Activated CD4-positive, alpha-beta T cell treated with anti-CD3 and anti-CD28 coated beads, Interleukin-2, amount 10 ng/mL, durations not matched to agents 24 days and 14 days (primary cell): Measurements from ENCODE around the gene SLU7. TPM values are rescaled to one million over a fixed set of nuclear protein-coding genes. Genes with fewer than 3 reads are reported as not detected.

Experiments
- DNase-seq: peaks from one replicate; pipeline ENCODE4 v3.0.0; 2022
- H3K27ac Mint-ChIP-seq: one replicate; pipeline ENCODE4 v1.8.0; 2022; ENCODE audit warnings: mild to moderate bottlenecking, mixed read lengths
- H3K27me3 Mint-ChIP-seq: one replicate; pipeline ENCODE4 v1.8.0; 2022; ENCODE audit warnings: mixed read lengths
- H3K36me3 Mint-ChIP-seq: one replicate; pipeline ENCODE4 v1.8.0; 2022; ENCODE audit warnings: low read depth, mild to moderate bottlenecking, mixed read lengths
- H3K4me1 Mint-ChIP-seq: one replicate; pipeline ENCODE4 v1.8.0; 2021; ENCODE audit warnings: mixed read lengths
- H3K4me3 Mint-ChIP-seq: one replicate; pipeline ENCODE4 v1.8.0; 2022; ENCODE audit warnings: mild to moderate bottlenecking, moderate library complexity, mixed read lengths
- H3K9me3 Mint-ChIP-seq: one replicate; pipeline ENCODE4 v1.8.0; 2021; ENCODE audit warnings: mixed read lengths
- intact Hi-C: fragments of 100-400 bp; cut with micrococcal nuclease; formaldehyde crosslinking; loops from one replicate; pipeline ENCODE4 v1.15.1; 2023
- total RNA-seq: library from RNA; stranded (reverse); gene quantifications from 2 replicates; pipeline ENCODE4 v1.2.3, GENCODE V29; 2022

SLU7 gene
- total RNA-seq, 1 donor from 2014 or later = 39.8 TPM

DNA sequence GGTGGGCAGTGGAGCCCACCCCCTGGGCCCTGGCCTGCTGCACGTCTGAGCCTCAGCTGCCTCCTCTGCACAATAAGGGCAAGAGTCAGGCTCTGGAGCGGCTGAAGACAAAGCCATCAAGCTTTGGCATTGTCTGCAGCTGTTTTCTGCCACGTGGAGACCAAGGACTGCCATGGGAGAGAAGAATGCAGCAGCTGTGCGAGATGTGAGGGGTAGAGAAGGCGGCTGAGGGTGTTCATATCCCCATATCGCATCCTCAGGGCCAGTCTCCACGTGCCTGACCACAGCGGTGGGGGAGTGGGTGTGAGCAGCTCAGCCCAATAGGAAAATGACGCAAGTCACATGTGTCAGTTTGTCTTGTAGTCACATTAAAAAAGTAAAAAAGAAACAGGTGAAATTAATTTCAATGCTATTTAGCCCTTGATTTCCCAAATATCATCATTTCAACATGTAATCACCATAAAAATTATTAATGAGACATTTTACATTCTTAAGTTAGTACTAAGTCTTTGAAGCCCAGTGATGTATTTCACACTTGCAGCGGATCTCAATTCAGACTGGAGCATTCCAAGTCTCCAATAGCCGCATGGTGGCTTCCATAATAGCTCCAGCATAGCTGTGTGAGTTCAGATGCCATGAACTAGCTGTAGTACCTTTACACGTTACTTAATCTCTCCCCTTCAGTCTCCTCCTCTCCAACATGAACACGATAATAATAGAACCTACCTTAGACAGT, 55.1 kb downstream of the SLU7 start:
- no peak overlapping the region for H3K4me3 Mint-ChIP-seq
- peaks cover 2% of the 10 kb centered on the region for H3K4me1 Mint-ChIP-seq
- DNase-seq = no peak
- intact Hi-C loops = no loop called here
- H3K36me3 Mint-ChIP-seq = no peaks in the 10 kb centered on the region
- peaks cover 25% of the 10 kb centered on the region for H3K27me3 Mint-ChIP-seq
- no peaks in the 10 kb centered on the region for H3K9me3 Mint-ChIP-seq
- H3K27ac Mint-ChIP-seq = no peak overlapping the region

DNA sequence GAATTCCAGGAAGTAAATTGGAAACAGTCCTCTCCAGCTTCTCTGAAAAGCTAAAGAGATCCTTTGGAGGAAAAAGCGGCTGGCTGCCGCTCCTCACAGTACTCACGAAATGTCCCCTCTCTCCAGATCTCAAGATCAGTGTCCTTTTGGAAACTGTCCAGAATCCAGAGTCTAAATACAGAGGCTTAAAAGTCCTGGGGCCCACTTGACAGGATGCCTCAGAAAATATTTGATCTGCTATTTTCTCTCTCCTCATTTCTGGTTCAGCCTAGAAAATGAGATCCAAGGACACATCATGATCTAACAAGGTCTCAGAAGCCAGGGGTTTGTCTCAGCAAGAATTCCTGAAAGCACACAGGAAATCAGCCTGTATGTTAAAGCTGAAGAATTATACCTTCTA, 55.7 kb downstream of the SLU7 start:
- Mint-ChIP-seq H3K4me1 (peaks cover 2% of the 10 kb centered on the region), H3K9me3 (no peaks in the 10 kb centered on the region), H3K27ac (no peak overlapping the region), H3K36me3 (no peaks in the 10 kb centered on the region), H3K4me3 (no peak overlapping the region), H3K27me3 (peaks cover 20% of the 10 kb centered on the region)
- no peak for DNase-seq
- intact Hi-C loops = no loop called here

- no peak for DNase-seq
- Mint-ChIP-seq H3K27me3 (peaks cover 9% of the 10 kb centered on the region), H3K36me3 (no peaks in the 10 kb centered on the region), H3K4me1 (peaks cover 2% of the 10 kb centered on the region), H3K4me3 (no peak overlapping the region), H3K9me3 (no peaks in the 10 kb centered on the region), H3K27ac (no peak overlapping the region)
- intact Hi-C loops = no loop called here
Observed at GRCh38 chr5:160361624-160362228, 57.2 kb downstream of the SLU7 start.

- peaks cover 2% of the 10 kb centered on the region for H3K4me1 Mint-ChIP-seq
- intact Hi-C loops = no loop called here
- peaks cover 9% of the 10 kb centered on the region for H3K27me3 Mint-ChIP-seq
- no peaks in the 10 kb centered on the region for H3K36me3 Mint-ChIP-seq
- H3K27ac Mint-ChIP-seq = no peak overlapping the region
- no peak for DNase-seq
- H3K4me3 Mint-ChIP-seq = no peak overlapping the region
- no peaks in the 10 kb centered on the region for H3K9me3 Mint-ChIP-seq
Observed at GRCh38 chr5:160360310-160360709, 58.6 kb downstream of the SLU7 start.

DNA sequence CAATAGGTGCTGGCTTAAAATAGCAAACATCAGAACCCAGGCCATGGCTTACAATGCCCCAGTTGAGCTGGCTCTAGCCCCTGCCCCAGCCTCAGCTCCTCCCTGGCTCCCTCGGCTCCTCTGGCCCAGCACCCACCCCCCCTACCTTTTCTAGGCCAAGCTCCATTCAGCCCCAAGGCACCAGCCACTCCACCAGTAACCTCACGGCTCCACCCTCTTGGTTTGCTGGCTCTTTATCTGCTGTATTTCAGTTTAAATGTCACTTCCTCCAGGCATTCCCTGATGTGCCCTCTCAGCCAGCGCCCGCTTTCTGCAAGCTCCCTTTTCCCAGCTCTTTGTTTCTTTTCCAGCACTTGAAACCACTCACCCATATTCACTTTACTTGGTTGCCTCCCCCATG, 59.1 kb downstream of the SLU7 start:
- Mint-ChIP-seq H3K27me3 (peaks cover 6% of the 10 kb centered on the region), H3K36me3 (no peaks in the 10 kb centered on the region), H3K4me1 (peaks cover 2% of the 10 kb centered on the region), H3K4me3 (no peak overlapping the region), H3K27ac (no peak overlapping the region), H3K9me3 (no peaks in the 10 kb centered on the region)
- no peak for DNase-seq
- intact Hi-C loops = no loop called here

DNA sequence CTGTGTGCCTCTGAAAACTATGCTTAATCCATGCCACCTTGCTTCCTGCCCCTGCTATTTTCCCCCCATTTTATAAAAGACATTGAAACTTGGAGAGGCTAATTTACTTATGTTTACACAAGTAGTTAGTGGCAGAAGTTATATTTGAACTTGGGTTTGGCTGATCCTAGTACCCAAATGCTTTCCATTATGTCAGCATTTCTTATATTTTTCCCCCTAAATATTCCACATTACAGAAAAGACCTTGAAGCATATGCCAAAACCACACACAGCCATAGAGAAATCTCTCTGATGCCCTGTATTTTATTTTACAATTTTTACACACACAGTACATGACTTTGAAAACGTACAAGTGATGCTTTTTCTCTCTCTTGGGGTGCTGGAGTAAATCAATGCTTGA, 59.6 kb downstream of the SLU7 start:
- H3K4me3 Mint-ChIP-seq = no peak overlapping the region
- no peak overlapping the region for H3K27ac Mint-ChIP-seq
- DNase-seq = no peak

GRCh38 chr5:160357861-160358411, 60.9 kb downstream of the SLU7 start:
- intact Hi-C loops = no loop called here
- no peak for DNase-seq
- Mint-ChIP-seq H3K4me1 (peaks cover 2% of the 10 kb centered on the region), H3K9me3 (no peaks in the 10 kb centered on the region), H3K36me3 (no peaks in the 10 kb centered on the region), H3K27me3 (peaks cover 6% of the 10 kb centered on the region), H3K4me3 (no peak overlapping the region), H3K27ac (no peak overlapping the region)

More for the DNA sequence above, 59.6 kb downstream of the SLU7 start:
- intact Hi-C loops = no loop called here
- no peaks in the 10 kb centered on the region for H3K36me3 Mint-ChIP-seq
- peaks cover 6% of the 10 kb centered on the region for H3K27me3 Mint-ChIP-seq
- H3K9me3 Mint-ChIP-seq = no peaks in the 10 kb centered on the region
- H3K4me1 Mint-ChIP-seq = peaks cover 2% of the 10 kb centered on the region

DNA sequence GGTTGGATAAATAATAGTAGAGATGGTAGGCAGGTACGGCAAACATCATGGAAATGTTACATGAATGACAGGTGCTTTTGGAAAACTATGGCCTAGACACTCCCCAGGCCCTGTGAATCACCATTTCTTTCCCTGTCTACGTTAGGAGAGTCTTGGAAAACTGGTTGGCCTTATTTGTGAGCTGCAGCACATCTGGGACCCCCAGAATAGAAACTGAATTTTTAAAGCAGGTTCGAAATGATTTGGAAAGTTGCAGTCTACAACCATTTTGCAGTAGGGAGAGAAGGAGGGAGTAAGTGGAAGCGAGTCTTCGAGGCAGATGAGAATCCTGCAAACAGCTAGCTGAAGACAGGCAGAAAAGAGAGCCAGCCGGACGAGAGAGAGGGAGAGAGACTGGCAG, 61.5 kb downstream of the SLU7 start:
- DNase-seq = no peak
- no peak overlapping the region for H3K4me3 Mint-ChIP-seq
- no peak overlapping the region for H3K27ac Mint-ChIP-seq
- H3K9me3 Mint-ChIP-seq = no peaks in the 10 kb centered on the region
- intact Hi-C loops = no loop called here
- H3K36me3 Mint-ChIP-seq = no peaks in the 10 kb centered on the region
- H3K27me3 Mint-ChIP-seq = peaks cover 6% of the 10 kb centered on the region
- H3K4me1 Mint-ChIP-seq = peaks cover 2% of the 10 kb centered on the region

- Mint-ChIP-seq H3K36me3 (no peaks in the 10 kb centered on the region), H3K9me3 (no peaks in the 10 kb centered on the region), H3K27me3 (peaks cover 6% of the 10 kb centered on the region), H3K4me3 (no peak overlapping the region), H3K27ac (no peak overlapping the region), H3K4me1 (peaks cover 2% of the 10 kb centered on the region)
- no peak for DNase-seq
- intact Hi-C loops = no loop called here
Observed at GRCh38 chr5:160356550-160357347, 62.1 kb downstream of the SLU7 start.

GRCh38 chr5:160354666-160355065, 64.2 kb downstream of the SLU7 start:
- intact Hi-C loops = no loop called here
- no peaks in the 10 kb centered on the region for H3K27me3 Mint-ChIP-seq
- DNase-seq = no peak
- no peaks in the 10 kb centered on the region for H3K36me3 Mint-ChIP-seq
- no peaks in the 10 kb centered on the region for H3K9me3 Mint-ChIP-seq
- H3K4me1 Mint-ChIP-seq = no peaks in the 10 kb centered on the region
- H3K27ac Mint-ChIP-seq = no peak overlapping the region
- H3K4me3 Mint-ChIP-seq = no peak overlapping the region

DNA sequence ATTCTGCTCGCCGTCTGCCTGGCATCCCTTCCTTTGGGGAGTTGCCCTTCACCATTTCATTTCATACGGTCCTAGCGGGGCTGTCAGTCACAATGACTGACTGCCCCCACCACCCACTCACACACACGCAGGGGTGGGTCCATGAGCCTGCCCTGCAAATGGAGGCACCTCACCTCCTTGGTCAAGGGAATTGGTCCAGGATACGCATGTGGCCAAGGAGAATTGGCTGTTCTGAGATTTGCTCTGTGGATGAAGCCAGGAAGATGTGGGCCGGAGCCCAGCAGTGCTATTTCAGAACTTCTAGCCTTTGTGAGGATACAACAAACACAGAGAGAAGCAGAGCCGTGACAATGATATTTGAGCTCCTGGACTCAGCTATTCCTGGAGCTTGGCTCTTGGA, 65.5 kb downstream of the SLU7 start:
- Mint-ChIP-seq H3K4me1 (no peaks in the 10 kb centered on the region), H3K27me3 (no peaks in the 10 kb centered on the region)

DNA sequence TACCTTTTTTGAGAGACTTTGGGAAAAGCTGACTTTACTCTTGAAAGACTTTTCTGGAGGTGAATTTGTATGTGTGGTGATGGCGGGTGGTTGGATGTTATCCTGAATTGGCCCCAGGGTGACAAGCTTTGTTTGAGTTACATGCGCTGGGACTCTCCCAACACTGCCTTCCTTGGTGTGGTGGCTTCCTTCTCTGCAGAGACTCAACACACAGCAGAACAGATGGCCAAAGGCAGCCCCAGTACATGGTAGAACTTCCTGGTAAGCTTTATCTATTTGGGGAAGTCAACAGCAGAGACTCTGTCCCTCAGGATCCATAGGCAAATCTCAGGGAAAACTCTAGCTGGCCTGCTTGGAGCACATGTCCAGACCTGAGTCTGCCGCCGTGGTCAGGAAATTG, 66.6 kb downstream of the SLU7 start:
- Mint-ChIP-seq H3K4me1 (no peaks in the 10 kb centered on the region), H3K9me3 (no peaks in the 10 kb centered on the region), H3K27ac (no peak overlapping the region), H3K4me3 (no peak overlapping the region), H3K36me3 (no peaks in the 10 kb centered on the region), H3K27me3 (no peaks in the 10 kb centered on the region)
- intact Hi-C loops = no loop called here
- DNase-seq = no peak

More for the DNA sequence above, 65.5 kb downstream of the SLU7 start:
- no peak overlapping the region for H3K27ac Mint-ChIP-seq
- intact Hi-C loops = no loop called here
- no peaks in the 10 kb centered on the region for H3K9me3 Mint-ChIP-seq
- no peak overlapping the region for H3K4me3 Mint-ChIP-seq
- no peaks in the 10 kb centered on the region for H3K36me3 Mint-ChIP-seq
- no peak for DNase-seq
